HuH-7 (cell line): ENCODE data around the gene ZBTB18.

ENCODE experiments used
- DNase-seq: peaks from one replicate; pipeline ENCODE4 v3.0.0; 2011; ENCODE audit warnings: low spot score

The ZBTB18 gene

GRCh38 chr1:244062156-244062725, 11.2 kb downstream of the ZBTB18 start:
- DNase-seq: no peak

DNA sequence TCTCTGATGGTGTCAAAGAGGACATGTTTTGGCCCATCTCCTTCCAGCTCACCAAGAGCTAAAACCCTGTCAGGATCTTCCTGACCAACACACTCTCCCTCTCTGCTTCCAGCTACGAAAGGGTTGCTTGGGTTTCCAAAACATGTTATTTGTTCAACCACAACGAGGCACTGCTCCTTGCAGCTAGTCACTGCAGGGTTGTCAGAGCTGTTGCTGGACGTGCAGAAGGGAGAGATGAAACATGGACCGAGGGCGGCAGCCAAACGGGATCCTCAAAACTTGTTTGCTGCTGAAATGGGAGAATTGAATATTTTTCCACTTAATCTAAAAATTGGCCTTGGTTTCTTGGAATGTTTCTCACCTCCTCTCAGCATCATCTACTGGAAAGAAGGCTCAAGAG, 12.4 kb downstream of the ZBTB18 start:
- no peak for DNase-seq

GRCh38 chr1:244064621-244065020, 13.5 kb downstream of the ZBTB18 start:
- no peak for DNase-seq

GRCh38 chr1:244065063-244065793, 14.1 kb downstream of the ZBTB18 start:
- DNase-seq: no peak

GRCh38 chr1:244065960-244066388, 14.9 kb downstream of the ZBTB18 start:
- no peak for DNase-seq

DNA sequence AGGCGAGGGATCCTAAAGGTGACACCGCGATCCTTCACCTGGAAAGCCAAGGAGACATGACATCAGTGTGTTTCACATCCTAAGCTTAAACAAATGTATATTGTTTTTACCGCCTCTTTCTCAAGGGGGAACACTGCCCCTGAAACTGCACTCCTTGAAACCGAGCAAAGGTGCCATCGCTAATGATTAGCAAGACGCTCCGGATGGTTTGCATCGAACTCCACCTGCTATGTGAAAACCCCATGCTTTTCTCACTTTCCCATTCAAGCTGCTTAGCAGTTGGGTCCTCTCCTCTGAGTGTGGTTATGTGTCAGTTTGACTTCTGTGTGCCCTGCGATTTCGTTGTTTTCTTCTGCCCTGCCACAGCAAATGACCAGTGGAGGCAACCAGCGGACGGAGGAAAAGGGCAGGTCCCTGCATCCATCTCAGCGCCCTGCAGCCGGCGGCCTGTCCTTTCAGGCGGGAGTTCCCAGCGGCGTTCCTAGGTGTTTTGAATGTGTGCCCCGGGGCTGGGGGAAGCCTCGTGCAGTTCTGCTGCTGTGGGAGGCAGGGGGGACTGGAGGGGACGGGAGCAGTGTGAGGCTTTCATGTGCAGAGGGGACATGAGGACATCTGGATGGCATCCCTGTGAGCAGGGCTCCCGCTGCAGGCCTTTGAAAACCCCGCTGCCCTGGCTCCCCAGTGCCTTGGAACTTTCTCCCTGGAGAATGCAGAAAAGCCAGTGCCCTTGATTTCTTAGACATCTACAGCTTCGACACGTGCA, 16.1 kb downstream of the ZBTB18 start:
- DNase-seq: no peak

DNA sequence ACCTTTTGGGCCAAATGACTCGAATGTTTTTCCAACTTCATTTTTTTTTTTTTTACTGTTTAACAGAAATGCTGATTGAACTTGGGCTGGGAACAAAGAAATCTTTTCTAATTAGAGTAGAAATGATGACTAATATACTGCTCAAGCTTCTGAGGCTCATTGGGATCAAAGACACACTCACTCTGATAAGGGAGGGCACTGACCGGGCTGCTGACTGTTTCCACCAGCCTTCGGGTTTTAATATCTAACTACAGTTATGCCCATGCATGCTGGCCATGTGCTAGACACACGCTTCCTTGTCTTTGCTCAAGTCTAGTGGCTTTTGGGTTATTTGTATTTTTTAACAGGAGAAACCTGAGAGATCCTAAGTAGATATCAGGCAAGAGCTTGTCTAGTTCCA, 16.8 kb downstream of the ZBTB18 start:
- no peak for DNase-seq

GRCh38 chr1:244068567-244068966, 17.5 kb downstream of the ZBTB18 start:
- no peak for DNase-seq

GRCh38 chr1:244069326-244069898, 18.3 kb downstream of the ZBTB18 start:
- DNase-seq: no peak

- no peak for DNase-seq
Observed at GRCh38 chr1:244074559-244075171, 23.6 kb downstream of the ZBTB18 start.

GRCh38 chr1:244075247-244075722, 24.2 kb downstream of the ZBTB18 start:
- no peak for DNase-seq

- no peak for DNase-seq
Observed at GRCh38 chr1:244076740-244077139, 25.7 kb downstream of the ZBTB18 start.

DNA sequence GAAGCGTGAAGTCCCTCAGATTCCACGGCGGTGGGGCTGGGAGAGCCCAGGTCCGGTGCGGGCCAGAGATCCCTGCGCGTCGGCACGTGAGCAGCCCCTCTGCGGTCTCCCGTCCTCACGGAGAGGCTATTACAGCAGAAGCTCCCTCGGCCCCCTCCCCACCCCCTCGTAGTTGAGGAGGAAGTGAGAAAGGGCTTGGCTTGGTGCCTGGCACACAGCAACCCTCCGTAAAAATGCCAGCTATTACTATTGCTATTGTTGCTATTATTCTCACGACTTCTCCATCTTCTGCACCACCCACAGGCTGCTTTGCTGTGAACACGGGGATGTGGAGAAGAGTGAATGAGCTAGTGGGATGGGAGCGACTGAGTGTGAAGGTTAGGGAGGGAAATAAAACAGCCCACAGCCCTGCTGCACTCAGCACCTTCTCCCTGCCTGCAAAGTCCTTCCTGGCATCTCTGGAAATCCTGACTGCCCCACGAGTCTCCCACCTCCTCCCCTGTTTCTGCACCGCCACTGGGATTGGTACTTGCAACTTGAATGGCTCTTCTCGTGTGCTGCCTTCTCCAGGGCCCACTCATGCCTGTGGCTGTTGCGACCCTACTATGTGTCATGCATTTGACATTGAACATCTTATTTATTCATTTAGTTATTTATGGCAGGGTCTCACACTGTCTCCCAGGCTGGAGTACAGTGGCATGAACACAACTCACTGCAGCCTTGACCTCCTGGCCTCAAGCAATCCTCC, 26.6 kb downstream of the ZBTB18 start:
- no peak for DNase-seq

GRCh38 chr1:244080343-244080929, 29.4 kb downstream of the ZBTB18 start:
- DNase-seq: no peak

DNA sequence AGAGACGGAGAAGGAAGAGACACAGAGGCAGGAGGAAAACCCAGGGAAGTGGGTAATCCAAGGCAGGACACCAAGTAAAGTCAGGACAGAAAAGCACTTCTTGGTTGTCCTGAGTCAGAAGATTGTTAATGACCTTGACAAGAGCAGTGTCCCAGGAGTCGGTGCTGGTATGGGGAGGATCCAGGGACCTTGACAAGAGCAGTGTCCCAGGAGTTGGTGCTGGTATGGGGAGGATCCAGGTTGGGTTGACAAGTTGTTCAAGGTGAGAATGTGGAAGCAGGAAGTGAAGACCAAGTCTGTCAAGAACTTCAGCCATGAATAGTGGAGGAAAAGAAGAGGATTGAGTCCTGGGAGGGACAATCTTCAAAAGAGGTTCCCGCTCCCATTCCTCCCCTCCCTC, 31.9 kb downstream of the ZBTB18 start:
- DNase-seq: no peak

DNA sequence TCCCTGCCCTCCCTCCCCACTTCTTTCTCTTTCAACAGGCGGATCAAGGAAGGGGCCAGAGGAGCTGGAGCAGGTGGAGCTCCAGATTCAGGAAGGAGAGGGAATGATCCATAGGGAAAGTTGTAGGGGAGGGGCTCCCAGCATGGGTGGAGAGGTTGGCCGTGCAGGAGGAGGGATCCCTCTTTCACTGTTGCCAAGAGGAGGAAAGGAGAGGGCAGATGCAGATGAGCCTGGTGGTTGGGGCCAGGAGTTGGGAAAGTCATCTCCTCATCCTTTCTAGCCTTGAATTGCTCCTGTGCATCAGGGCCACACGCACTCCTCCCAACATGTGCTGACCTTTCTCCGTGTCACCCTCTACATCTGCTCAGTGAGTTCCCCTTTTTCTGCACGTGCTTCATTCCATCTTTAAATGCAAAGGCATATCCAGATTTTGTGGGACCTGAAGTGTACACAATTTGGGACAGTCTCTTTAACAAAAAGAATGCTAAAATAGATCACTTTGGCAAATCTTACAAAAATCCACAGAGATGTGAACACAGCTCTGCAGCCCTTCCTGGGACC, 32.4 kb downstream of the ZBTB18 start:
- no peak for DNase-seq

DNA sequence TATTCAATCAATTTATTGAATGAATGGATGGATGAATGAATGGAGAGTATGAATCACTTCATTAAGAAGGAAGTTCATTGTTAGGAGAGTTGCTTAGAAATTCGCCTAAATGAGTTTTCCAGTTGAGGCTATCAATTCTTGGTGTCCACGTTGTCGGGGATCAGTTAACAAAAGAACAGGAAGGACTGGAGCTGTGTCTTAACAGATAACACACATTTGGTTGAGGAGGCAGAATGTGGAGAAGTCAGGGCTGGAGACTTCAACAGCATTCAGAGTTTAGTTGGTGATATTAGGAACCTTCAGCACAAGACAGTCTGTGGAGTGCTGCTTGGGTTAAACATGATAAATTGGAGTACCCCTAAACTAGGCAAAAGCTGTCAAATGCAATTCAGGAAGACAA, 33.7 kb downstream of the ZBTB18 start:
- DNase-seq: no peak

- DNase-seq: no peak
Observed at GRCh38 chr1:244085891-244086290, 34.8 kb downstream of the ZBTB18 start.

DNA sequence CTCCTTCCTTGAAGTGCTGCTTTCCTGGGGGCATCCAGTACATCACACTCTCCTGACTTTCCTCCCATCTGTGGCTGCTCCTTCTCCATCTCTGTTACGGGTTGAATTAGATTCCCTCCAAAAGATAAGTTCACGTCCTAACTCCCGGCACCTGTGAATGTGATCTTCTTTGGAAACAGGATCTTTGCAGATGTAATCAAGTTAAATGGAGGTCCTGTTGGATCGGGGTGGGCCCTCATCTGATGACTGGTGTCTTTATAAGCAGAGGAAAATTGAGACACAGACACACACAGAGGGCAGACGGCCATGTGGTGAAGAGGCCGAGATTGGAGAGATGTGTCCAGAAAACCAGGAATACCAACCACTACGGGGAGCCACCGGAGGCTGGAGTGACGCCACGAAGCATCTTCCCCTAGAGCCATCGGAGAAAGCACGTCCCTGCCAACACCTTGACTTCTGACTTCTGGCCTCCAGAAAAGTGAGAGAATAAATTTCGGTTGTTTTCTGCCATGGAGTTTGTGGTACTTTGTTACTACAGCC, 36.0 kb downstream of the ZBTB18 start:
- DNase-seq: no peak

- no peak for DNase-seq
Observed at GRCh38 chr1:244087611-244088010, 36.5 kb downstream of the ZBTB18 start.

- no peak for DNase-seq
Observed at GRCh38 chr1:244088161-244088560, 37.1 kb downstream of the ZBTB18 start.
